HT-29 (cell line): ENCODE results near the gene B4GALNT3. TPM values are rescaled to one million over a fixed set of nuclear protein-coding genes. Genes with fewer than 3 reads are reported as not detected.

Experiments
- DNase-seq: peaks from one replicate; pipeline ENCODE4 v3.0.0-alpha.2; 2015; ENCODE audit warnings: low spot score
- small RNA-seq: library from RNA; depleted of rRNA; stranded (forward); fragments of <200 nt; gene quantifications from one replicate; pipeline ENCODE3, GENCODE V24; 2014
- total RNA-seq: library from RNA; depleted of rRNA; stranded (reverse); fragments of >200 nt; shearing (Covaris generic); gene quantifications from 2 replicates; pipeline ENCODE4 v1.2.3, GENCODE V29; 2014; rRNA removed

Gene B4GALNT3
- total RNA-seq, 1 experiment from 2014 or later, result 30.8 TPM

DNA sequence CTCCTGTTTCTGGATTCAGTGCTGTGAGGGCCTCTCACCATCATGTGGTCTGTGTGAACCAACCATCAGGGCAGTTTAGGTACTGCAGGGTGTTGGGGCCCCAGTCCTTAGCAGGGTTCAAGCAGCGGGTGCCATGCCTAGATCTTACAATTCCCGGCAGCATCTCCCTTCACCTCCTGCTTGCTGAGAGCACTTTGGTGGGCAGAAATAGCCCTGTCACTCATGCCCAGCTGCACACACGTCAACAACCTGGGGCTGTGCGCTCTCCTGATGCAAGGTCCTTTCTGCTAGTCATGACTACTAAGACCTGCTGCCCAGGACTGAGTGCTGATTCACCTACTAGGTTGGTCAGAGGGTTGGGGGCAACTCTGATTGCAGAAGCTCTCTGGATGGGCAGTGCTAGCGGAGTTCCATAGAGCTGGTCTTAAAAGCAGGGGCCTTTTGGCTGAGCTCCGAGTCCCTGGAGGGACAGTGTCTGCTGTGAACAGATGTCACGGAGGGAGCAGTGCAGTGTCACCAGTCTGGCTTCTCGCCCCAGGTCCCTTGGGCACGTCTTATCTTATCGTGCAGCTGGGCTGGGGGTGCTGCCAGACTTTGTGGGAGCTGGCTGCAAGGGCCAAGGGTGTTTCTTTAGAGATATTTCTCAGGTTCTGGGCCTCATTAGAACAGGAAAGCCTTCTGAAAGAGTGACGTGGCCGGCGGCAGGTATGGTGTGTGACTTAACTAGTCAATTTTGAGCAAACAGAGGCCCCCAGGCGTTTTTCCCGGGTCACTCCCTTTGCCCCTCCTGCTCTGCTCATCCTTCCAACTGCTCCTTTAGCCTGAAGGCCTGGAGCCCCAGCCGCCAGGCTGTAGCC lies 131.7 kb downstream of the B4GALNT3 start:
- DNase-seq, result no peak

DNA sequence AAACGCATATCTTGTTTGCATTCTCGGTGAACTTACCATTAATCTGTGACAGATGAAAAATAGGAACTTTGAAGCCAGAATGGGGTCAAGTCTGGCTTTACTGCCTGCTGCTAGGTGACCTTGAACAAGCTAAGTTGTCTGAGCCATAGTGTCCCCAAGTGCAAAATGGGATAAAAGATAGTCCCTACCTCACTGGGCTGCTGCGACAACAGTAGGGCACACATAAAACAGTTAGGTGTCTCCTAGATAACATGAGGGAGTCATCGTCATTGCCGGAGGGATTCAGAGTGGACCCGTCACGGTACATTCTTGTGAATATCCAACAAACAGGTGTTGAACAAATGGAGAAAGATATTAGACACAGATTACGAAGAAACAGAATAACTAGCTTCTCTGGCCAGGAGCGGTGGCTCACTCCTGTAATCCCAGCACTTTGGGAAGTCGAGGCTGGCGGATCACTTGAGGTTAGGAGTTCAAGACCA lies 132.3 kb downstream of the B4GALNT3 start:
- DNase-seq, result no peak

DNA sequence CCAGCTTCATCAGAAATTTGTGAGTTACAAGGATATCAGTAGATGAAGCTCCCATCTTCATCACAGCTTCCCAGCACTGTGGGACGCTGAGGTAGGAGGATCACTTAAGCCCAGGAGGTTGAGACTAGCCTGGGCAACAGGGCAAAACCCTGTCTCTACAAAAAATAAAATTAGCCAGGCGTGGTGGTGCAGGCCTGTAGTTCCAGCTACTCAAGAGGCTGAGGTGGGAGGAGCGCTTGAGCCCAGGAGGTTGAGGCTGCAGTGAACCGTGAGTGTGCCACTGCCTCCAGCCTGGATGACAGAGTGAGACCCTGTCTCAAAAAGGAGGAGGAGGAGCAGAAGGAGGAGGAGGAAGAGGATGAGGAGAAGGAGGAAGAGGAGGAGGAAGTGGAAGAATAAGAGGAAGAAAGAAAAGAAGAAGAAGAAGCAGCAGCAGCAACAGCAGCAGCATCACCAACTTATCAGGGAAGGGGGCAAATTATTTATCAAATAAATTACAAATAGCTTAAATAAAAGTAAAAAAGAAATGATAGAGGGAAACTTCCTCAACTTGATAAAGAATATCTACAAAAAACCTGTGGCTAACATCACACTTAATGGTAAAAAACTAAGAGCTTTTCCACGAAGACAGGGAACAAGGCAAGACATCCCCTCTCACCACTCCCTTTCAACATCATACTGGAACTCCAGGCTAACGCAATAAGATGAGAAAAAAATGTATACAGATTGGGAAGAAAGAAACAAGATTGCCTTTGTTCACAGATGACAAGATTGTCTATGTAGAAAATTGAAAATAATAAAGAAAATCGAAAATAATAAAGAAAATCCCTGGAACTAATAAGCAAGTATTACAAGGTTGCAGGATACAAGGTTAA lies 133.9 kb downstream of the B4GALNT3 start:
- no peak for DNase-seq

DNA sequence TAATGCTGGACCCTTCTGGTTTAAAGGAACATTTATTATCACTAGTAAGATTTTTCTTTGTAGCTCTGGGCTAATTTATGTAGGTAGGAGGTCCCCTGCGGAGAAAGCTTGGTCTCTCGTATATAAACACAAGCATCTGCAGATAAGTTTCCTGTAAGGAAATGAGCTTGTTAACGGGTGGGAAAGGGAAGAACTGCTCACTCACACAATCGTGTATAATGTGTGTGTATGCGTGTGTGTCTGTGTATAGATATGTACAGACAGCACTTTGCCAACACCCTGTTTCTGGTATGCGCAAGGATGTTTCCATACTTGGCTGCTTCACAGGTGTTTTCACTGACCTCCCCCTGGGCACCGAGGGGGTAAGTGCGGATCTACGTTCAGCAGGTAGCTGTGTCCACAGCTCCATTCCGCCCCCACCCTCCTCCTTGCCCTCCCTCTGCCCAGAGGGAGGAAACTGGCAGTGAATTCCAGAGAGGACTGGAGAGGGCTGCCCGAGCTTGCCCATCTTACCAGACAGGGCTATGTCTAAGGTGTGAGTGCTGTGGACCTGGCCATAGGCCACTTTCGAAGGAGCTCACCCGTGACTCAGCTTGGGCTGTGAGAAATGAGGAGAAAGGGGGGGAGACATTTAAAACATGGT lies 138.3 kb downstream of the B4GALNT3 start:
- DNase-seq, result no peak

DNA sequence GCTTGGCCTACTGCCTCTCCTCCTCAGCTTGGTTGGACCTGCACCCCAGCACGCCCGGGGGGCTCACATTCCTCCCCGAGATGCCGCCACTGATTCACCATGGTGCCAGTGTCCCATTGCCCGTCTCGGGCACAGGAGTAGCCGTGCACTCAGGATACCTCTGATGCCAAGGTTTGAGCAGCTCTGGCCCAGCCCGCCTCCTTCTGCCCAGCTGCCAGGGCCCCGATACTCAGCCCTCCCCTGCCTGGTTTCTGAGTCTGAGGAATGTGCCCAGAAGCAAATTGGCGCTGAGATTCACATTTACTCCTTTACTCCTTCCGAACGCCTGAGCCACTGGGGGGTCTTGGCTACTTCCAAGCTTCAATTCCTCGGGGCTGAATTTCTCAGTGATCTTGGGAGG lies 140.0 kb downstream of the B4GALNT3 start:
- no peak for DNase-seq

DNA sequence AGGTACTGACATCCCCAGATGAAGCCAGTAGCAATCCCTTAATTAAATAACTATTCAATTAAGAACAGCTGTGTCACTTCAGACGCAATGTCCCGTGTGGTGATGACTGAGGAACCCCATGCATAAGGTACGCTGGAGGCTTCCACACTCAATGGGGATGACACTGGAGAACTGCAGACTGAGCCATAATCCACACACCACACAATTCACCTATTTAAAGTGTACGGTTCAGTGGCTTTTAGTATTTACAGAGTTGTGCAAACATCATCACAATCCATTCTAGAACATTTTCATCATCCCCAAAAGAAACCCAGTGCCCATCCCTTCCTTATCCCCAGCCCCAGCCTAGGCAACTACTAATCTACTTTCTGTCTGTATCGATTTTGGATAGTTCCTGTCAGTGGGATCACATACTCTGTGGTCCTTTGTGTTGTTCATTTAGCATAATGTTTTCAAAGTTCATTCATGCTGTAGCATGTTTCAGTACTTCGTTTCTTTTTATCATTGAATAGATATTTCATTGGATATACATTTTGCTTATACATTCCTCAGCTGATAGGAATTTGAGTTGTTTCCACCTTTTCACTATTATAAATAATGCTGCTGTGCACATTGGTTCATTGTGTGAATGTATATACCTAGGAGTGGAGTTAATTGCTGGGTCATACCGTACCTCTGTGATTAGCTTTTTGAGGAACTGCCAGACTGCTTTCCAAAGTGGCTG lies 142.4 kb downstream of the B4GALNT3 start:
- no peak for DNase-seq

DNA sequence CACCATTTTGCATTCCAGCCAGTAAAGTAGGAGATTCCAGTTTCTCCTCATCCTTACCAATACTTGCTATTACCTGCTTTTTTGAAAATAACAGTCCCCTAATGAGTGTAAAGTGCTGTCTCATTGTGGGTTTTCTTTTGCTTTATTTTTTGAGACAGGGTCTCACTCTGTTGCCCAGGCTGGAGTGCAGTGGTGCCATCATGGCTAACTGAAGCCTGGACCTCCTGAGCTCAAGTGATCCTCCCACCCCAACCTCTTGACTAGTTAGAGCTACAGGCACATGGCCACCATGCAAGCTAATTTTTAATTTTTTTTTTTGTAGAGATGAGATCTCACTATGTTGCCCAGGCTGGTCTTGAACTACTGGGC lies 142.9 kb downstream of the B4GALNT3 start:
- no peak for DNase-seq

DNA sequence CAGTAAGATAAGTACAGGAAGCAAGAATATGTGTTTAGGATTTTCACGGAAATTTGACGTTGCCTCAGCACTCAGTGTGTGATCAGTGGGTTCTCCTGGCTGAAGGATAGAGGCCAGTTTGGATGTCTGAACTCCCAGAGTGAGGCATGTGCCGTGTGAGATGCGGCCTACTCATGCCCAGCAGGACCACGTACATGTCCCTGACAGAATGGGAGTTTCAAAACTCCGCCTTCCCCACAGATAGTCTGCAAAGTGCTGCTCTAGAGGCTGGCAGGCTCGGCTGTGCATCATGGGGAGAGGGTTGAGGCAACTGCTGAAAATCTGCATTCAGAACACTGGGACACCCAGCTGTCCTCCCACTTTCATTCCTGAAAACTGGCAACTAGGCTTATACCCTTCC lies 145.2 kb downstream of the B4GALNT3 start:
- no peak for DNase-seq

DNA sequence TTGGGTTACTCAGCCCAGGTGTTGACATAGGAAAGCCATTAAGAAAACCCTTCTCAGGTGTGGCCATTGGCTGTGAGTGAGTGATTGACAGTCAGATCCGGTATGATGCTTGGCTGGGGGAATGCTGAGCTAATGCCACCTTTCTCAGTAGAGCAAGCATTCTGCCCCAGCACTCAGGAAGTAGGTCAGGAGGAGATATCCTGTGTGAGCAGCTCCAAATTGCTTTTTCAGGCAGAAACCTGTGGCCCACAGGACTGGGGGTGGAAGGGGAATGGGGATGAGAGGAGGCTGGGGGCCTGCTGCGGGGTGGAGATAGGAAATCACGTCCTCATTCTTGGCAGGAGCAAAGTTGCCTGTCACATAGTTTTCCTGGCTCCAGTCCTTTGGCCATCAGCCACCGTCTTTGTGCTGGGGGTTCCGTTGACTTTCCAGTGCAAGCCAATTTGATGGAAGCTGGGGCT lies 147.8 kb downstream of the B4GALNT3 start:
- peak; percentile 33 for DNase-seq

DNA sequence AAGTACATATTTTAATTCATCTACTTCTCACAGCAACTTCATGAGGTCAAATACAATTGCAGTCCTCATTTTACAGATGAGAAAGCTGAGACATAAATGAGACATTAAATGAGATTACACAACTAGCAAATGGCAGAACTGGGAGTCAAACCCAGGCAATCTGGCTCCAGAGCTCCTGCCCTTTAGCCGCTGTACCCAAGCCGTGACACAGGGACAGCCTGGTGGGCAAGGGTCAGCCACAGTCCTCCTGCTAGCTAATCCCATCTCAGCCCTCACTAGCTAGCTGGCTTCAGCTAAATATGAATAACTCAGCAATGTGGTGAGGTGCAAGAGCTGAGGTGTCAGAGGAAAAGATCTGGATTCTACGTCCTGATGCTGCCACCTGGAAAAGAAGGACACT lies 148.7 kb downstream of the B4GALNT3 start:
- no peak for DNase-seq

DNA sequence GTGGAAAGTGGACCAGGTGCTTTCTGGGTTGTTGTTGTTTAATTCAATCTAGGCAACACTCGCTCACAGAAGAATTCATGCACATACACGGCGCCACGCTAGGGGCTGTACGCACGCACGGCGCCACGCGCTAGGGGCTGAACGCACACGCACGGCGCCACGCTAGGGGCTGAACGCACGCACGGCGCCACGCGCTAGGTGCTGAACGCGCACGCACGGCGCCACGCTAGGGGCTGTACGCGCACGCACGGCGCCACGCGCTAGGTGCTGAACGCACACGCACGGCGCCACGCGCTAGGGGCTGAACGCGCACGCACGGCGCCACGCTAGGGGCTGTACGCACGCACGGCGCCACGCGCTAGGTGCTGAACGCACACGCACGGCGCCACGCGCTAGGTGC lies 149.2 kb downstream of the B4GALNT3 start:
- DNase-seq, result no peak

DNA sequence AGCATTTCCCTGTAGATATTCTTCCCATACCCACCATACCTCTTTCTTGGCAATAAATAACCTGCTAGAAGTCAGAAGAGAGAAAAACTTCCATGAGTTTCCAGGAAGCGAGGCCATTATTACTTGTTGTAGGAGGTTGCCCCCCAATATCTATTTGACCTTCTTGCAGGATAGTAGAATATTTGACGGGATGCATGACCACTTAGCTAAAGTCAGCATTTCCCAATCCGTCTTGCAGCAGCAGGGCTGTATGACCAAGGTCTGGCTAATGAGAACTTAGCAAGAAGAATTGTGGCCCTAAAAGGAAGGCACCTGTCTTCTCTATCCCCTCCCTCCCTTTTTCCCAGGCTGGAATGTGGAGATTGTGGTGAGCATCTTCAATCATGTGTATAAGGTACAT lies 152.0 kb downstream of the B4GALNT3 start:
- DNase-seq, result no peak

DNA sequence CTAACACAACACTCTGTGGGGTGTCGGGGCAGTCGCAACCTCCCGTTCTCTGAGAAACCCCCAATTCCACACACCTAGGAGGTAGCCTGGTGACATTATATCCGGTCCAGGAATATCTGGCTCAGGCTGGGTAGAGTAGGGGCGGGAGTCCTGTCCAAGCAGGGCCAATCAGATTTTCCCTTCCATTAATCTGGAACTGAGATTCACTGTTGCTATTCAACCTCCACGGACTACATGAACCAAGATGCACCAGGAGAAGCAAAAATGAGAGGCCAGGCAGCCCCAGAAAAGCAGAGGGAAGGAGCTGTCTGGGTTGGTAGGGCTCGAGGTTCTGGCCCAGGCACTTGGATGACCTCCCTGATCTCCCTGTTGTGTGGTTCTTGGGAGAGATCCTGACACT lies 152.6 kb downstream of the B4GALNT3 start:
- no peak for DNase-seq

DNA sequence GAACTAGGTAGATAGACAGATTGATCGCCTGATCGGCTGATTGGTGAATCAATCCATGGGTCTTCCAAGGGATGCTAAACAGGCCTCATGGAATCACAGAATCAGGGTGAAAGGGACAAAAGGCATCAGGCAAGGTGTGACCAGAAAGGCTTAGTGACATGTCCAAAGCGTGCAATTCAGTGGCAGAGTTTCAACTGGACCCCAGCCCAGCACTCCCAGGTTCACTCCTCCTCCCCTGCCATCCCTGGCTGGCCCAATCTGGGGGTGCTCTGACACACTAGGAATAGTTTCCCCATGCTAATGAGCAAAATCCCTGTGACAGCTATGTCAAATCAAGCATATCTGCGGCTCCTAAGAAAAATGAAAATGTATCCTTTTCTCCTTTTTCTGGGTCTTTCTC lies 153.1 kb downstream of the B4GALNT3 start:
- DNase-seq, result no peak

Small RNA genes within 50 kb of the gene (small RNA-seq; reads per million reads assigned to genes)
- not detected for gene RNU7-103P

Other genes with a start within 250 kb of the B4GALNT3 start
- gene SLC6A12, start 245.8 kb upstream of the B4GALNT3 start, total RNA-seq, result 0.13 TPM in 1 of 2 replicates, not detected in the other
- 1.4 TPM in 1 of 2 replicates, not detected in the other for gene SLC6A13, start 197.1 kb upstream of the B4GALNT3 start, total RNA-seq
- gene KDM5A, start 70.6 kb upstream of the B4GALNT3 start, total RNA-seq, result 24.5 and 31.6 TPM in 2 replicates
- 3.5 and 6.1 TPM in 2 replicates for gene CCDC77, start 58.3 kb upstream of the B4GALNT3 start, total RNA-seq
- 8.6 and 10.9 TPM in 2 replicates for gene NINJ2, start 203.5 kb downstream of the B4GALNT3 start, total RNA-seq